D721Med (cell line): Measurements from ENCODE around the gene THSD4.

Experiments
- DNase-seq: peaks from one replicate; pipeline ENCODE4 v3.0.0; 2011; ENCODE audit warnings: low spot score; ENCODE audit not compliant: insufficient read length
- FAIRE-seq: peaks from 2 replicates; lab custom pipeline; 2011; peaks lifted over from hg19 to GRCh38; lab: Jason Lieb, UNC
- TF ChIP-seq, protein P1 (sequence below): IDR thresholded peaks from 2 replicates; pipeline ENCODE4 v1.5.1; 2012; ENCODE audit warnings: mild to moderate bottlenecking, control low read depth; ENCODE audit not compliant: insufficient read depth; ENCODE audit errors: missing control alignments

Gene THSD4

DNA sequence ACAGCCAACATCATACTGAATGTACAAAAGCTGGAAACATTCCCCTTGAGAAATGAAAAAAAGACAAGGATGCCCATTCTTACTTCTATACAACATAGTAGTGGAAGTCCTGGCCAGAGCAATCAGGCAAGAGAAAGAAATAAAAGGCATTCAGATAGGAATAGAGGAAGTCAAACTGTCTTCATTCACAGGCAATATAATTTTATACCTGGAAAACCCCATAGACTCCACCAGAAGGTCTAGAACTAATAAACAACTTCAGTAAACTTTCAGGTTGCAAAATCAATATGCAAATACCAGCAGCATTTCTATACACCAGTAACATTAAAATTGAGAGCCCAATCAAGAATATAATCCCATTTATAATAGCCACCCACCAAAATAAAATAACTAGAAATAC is 27.1 kb upstream of the THSD4 start:
- FAIRE-seq, result no peak
- TF ChIP-seq, protein P1, sequence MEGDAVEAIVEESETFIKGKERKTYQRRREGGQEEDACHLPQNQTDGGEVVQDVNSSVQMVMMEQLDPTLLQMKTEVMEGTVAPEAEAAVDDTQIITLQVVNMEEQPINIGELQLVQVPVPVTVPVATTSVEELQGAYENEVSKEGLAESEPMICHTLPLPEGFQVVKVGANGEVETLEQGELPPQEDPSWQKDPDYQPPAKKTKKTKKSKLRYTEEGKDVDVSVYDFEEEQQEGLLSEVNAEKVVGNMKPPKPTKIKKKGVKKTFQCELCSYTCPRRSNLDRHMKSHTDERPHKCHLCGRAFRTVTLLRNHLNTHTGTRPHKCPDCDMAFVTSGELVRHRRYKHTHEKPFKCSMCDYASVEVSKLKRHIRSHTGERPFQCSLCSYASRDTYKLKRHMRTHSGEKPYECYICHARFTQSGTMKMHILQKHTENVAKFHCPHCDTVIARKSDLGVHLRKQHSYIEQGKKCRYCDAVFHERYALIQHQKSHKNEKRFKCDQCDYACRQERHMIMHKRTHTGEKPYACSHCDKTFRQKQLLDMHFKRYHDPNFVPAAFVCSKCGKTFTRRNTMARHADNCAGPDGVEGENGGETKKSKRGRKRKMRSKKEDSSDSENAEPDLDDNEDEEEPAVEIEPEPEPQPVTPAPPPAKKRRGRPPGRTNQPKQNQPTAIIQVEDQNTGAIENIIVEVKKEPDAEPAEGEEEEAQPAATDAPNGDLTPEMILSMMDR, result no peak
- no peak for DNase-seq

DNA sequence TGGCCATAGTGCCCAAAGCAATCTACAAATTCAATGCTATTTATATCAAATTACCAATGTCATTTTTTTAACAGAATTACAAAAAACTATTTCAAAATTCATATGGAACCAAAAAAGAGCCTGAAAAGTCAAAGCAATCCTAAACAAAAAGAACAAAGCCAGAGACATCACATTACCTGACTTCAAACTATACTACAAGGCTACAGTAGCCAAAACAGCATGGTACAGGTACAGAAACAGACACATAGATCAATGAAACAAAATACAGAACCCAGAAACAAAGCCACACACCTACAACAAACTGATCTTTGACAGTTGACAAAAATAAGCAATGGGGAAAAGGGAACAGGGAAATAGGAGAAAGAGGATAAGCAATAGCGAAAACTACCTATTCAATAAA is 26.6 kb upstream of the THSD4 start:
- no peak for DNase-seq
- TF ChIP-seq, protein P1, result no peak
- no peak for FAIRE-seq

DNA sequence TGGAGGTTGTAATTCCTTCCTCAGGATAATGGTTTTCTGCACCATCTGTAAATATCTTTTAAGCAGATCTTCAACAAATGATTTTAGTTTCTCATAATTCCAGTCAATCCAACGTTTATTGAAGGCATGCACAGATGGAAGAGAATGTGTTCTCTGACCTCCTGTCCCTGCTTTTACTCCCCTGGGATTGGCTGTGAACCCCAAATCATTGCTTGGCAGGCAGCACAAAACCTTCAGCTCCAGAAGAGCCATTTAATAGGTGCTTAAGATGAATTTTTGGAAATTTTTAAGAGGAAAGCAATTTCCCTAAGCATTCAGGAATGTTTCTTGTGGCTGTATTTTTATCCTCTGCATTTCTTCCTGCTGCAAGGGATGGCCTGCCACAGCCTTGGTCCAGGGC is 25.5 kb upstream of the THSD4 start:
- DNase-seq (no peak), FAIRE-seq (no peak)
- TF ChIP-seq, protein P1, result no peak

DNA sequence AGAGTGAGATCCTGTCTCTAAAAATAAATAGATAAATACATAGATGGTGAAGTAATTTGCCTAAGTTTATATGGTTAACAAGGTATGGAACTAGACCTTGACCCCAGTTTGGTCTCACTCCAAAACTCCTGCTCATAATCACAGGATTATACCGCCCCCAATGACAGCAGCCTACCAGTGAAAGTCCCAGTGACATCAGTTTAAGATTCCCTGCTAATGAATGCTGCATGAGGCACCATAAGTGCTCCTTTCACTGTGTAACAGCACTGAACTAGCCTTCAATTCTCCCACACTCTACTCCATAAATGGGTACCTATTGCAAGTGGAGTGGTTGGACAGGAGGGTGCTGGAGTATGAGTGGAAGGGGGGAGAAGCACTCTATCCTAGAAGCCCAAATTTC is 23.7 kb upstream of the THSD4 start:
- FAIRE-seq (no peak), DNase-seq (no peak)
- TF ChIP-seq, protein P1, result no peak

DNA sequence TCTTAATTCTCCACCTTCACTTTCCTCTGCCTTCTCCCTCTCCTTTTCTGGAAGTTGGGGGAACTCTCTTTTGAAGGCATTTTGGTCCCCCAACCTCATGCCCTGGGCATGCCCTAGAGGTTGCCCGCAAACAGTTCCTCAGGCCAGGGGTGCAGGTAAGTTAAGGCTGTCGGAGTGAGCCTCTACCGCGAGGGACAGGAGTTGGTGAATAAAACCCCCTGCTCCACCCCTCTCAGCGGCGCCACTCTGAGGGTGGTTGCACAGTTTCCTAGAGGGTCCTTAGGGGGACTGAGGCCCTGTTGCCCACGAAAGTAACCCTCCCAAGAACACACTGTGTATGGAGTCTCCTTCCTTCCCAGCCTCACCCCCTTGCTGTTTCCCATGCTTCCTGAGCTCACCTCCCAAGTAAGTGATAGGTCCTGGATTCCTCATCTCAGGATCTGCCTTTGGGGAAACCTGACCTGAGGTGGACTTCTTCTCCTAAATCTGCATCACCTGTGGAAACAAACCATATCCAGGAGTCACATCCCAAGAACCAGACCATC is 23.1 kb upstream of the THSD4 start:
- TF ChIP-seq, protein P1, result no peak
- DNase-seq (no peak), FAIRE-seq (no peak)

DNA sequence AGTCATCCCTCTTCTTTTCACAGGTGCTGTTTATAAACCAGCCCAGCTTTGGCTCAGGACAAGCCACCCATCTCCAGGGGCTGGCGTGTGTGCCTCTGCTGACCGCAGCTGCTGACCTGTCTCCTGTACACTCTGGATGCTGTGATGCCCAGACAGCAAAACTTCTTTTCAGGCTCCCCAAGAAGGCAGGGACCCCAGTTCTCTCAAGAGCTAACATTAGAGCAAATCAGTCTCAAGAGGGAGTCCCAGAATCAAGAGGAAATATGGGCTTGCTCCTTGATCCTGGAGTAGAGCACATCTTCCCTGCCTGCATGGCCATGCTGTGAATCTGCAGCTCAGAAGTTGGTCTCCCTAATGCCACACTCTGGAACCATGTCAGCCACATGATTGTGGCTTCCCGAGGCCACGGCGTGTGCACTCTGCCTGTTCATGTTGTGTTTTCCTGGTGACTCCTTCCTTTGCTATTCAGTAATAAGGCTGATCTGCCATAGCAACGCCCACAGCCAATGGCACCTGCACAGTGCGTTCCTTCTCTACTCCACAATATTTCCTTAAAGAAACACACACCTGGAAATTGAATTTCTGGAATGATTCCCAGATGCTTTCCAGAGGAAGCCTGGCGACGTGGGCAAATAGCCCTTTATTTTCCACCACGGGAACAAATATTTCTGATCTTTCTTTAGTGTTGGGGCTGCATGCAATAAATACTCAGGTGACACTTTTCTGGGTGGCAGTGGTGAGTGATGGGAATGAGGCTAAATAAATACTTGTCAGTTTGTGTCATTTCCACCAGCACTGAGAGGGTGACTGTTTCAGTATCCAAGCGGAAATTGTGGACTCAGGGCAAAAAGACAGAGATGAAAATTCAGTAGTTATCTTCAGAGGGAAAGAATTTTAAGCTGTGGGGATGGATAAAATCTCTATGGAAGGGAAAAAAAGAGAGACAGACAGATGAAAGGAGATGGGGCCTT is 21.9 kb upstream of the THSD4 start:
- TF ChIP-seq, protein P1, result no peak
- FAIRE-seq (no peak), DNase-seq (no peak)

DNA sequence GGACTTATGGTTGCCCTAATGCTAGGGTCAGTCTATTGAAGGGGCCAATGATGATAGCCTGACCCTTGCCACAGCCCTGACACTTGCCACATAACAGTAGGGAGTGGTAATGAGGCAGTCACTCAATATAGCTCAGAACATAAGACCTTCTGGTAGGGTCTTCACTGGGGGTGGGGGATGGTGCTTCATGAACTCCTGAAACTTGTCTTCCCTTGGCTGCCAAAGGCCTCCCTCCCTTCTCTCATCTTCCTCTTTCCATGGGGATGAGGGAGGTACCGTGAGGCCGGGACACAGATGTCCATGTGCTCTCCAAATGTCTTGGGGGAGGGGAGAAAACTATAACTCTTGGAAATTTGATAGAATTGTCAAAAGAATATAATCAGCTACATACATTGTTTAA is 21.1 kb upstream of the THSD4 start:
- DNase-seq (no peak), FAIRE-seq (no peak)
- TF ChIP-seq, protein P1, result no peak
